ENCODE measurements around the gene NCS1.

Gene NCS1

DNA sequence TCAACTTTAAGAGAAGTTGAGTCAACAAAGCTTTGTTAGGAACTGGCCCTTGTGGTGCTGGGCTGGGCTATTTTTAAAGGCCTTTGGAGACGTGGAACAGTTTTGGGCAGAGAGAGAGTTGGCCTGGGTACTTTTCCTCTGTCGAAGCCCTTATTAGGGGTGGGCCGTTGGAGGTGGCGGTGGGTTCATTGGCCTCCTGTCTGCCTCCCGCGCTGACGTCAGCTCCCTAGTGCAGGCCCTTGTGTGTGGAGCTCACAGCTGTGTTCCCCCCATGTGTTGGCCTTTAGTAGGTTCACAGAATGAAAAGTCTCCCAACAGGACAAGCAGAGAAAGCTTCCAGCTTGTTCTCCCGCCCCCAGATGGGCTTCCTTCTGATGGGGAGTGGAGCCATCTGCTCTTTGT, 2.7 kb downstream of the NCS1 start:
- H3K4me3 ChIP-seq (ENCODE audit: low read depth, low read length), result no peak overlapping the region

DNA sequence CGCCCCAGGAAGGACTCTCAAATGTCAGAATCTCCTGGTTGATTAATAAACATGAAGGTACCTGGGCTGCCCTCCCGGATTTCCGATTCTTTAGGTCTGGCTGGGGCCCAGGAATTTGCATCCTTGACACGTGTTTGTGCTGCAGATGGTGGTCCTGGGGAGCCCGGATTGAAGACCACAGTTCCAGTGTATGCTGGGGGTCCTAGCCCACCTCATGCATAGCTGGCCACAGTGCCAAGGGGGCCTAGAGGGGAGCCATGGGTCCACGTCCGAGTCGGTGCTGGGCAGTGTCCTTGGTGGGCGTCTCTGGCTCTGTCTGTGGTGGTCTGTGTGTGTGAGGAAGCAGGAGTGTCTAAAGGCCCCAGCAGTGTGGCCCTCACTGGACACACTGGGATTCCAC, 3.2 kb downstream of the NCS1 start:
- no peak overlapping the region for H3K4me3 ChIP-seq (ENCODE audit: low read depth, low read length)

DNA sequence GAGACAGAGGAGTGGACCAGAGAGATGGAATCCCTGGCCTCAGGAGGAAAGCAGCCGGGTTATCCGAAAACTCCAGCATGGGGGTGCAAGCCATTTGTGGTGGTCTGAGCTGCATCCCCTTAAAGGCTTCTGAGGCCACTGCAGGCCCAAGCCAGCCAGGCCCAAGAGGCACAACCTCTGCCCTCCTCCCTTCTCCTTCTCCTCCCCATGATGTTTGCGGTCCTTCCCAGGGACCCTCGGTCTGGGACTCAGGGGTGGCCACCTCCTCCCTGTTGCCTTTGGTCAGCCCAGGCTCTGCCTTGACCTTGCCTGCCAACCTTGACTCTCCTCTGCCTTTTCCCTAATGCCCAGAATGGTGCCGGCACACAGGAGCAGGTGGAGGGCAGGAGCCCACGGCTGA, 4.6 kb downstream of the NCS1 start:
- no peak overlapping the region for H3K4me3 ChIP-seq (ENCODE audit: low read depth, low read length)

DNA sequence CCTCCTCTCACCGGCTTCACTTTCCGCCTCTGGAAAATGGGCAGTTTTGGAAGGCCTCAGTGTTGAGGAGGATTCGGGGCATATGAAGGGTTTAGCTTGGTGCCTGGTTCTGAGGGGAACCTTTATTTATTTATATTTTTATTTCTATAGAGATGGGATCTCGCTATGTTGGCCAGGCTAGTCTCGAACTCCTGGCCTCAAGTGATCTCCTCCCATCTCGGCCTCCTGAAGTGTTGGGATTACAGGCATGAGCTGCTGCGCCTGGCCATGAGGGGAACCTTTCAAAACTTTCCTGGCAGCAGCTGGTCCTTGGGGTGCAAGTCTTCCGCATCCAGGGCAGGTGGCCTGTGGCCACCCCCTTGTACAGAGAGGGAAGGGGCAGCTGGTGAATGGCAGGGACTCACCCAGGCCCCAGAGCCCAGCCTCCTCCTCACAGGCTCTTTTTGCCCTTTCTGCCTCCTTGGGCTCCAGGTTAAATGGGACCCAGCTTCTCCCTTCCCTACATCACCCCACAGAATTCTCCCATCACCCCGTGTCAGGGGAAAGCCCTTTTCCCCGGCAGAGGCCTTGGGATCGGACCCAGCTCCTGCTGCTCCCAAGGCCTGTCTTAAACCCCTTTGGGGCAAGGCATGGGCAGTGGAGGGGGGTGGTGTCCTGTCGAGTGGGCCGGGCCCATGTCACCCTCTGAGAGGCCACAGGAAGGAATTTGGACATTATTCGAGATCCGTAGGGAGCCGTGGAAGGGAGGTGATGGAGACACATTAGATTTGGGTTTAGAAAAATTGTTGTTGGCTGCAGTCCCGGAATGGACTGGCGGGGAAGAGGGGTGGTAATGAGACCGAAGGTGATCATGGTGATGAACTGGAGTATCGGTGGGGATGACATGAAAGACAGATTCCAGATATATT, 5.9 kb downstream of the NCS1 start:
- no peak overlapping the region for H3K4me3 ChIP-seq (ENCODE audit: low read depth, low read length)

DNA sequence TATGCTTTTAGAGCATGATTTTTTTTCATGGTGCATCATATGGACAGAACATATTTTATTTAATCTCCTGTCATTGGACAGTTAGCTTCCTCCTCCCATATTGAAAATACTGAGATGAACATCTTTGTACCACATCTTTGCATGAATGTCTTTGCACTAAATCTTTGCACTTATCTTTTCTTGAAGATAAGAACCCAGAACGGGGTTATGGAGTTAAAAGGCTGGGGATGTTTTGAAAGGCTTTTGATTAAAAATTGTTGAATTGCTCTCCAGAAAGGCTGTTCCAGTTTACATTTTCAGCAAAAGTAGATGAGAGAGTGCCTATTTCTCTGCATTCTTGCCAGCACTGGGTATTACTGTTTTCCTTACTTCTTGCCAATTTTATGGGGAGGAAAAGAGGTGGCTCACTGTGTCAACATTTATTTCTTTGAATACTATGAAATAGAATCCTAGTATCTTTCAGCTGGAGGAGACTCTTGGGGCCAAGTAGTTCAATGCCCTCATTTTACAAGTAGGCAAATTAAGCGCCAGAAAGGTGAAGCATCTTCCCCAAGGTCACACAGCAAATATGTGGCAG, 7.2 kb downstream of the NCS1 start:
- no peak overlapping the region for H3K4me3 ChIP-seq (ENCODE audit: low read depth, low read length)

DNA sequence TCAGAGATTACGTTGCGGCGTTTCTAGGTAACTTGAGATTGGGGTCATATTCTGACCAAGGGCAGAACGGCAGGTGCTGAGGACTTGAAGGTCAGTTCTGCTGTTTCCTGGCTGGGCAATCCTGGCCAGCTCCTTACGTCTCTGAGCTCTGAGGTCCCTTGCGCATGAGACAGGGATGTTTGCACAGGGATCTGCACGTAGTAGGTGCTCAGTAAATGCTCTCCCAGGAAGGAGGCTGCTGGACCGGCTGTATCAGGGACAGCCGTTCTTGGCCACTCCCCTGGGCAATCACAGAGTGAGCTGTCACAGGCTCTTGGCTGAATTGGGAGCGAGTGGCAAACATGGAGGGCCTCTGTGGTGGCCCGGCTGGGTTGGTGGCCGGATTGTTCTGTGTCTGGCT, 8.3 kb downstream of the NCS1 start:
- no peak overlapping the region for H3K4me3 ChIP-seq (ENCODE audit: low read depth, low read length)

DNA sequence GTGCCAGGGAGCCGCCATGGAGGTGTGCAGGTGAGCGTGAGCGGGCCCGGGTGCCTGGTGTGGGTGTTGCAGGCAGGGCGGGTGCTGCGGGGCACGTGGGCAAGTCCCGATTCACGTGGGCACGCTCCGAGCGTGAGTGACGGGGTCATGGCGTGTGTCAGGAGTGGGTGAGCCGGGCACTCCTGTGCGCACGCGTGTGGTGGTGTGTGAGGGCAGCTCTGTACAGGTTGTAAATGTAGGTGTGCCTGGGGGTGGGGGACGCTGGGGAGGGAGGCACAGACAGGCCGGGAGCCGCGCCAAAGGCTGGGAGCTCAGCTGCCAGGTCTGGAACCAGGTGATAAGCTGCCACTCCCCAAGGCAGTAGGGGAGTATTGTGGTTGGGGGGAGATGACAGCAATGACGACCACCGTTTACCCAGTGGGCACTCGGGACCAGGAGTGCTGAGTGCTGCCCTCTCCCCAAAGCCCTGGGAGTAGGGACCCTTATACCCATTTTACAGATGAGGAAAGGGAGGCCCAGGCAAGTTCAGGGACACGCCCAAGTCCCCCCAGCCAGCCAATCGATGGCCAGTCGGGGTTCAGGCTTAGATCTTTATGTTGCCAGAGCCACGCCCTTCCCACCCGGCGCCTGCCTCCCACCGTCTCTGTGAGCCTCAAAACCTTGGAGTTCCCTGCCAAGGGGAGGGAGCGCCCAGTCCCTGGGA, 9.6 kb downstream of the NCS1 start:
- H3K4me3 ChIP-seq (ENCODE audit: low read depth, low read length), result no peak overlapping the region

DNA sequence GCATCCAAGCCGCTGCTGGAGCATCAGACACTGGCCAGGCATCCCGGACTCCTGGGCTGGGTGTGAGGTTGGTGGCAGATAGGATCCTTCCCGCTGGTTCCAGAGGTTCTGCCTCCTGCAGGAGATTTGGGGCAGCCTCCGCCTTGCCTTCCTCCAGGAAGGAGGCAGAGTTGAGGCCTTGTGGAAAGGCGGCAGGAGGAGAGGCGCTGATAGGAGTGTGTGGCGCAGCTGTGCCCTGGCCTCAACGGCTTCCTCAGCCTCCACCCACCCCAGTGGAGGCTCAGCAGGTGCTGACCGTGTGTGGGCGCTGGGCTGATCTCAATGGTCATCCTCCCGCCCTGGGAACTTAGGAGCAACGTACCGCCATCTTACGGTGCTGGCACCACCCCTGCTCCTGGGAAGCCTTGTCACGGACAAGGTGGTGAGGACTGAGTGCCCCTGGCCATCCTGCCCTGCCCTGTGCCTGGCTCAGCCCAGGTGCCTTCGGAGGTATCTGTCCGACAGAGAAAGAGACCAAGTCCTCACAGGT, 10.2 kb downstream of the NCS1 start:
- no peak overlapping the region for H3K4me3 ChIP-seq (ENCODE audit: low read depth, low read length)

DNA sequence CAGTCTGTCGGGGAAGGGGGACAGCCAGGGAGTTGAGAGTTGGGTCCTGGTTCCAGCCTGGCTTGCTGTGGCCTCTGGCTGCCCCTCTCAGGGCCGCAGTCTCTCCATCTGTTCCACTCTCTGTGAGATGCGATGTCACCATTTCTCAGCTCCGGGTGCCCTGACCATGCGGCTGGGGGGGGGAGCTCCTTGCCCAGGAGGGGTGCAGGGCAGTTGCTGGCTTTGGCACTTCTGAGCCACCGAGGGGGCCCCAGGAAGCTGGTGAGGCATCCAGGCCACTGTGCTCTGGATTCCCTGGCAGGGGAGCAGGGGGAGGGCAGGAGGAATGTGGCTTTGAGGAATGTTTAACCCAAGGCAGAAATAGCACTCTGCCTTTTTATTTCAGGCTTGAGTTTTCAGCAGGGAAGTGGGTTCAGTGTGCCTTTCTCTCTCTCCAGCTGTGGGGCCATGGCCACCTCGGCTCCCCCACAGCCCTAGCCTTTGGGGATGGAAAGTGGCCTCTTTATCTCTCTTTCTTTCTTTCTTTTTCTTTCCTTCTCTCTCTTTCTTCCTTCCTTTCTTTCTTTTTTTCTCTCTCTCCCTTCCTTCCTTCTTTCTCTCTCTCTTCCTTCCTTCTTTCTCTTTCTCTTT, 11.0 kb downstream of the NCS1 start:
- H3K4me3 ChIP-seq (ENCODE audit: low read depth, low read length), result no peak overlapping the region

DNA sequence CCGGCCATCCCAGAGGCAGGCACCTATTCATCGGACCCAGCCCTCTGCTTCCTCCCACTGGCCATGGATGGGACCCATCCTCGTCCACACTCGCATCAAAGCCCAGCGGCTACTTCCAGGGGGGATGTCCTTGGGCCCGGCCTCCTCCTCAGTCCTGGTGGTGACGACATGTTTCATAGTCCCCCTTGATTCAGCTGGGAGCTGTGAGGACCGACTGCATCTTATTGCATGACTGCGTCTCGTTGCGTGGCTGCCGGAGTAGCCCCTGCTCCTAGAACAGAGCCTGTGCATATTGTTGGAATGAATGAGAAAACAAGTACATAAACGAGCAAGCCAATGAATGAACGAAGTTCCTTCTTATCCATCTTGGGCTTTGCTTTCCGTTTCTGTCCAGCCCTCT, 12.8 kb downstream of the NCS1 start:
- H3K4me3 ChIP-seq (ENCODE audit: low read depth, low read length), result no peak overlapping the region

DNA sequence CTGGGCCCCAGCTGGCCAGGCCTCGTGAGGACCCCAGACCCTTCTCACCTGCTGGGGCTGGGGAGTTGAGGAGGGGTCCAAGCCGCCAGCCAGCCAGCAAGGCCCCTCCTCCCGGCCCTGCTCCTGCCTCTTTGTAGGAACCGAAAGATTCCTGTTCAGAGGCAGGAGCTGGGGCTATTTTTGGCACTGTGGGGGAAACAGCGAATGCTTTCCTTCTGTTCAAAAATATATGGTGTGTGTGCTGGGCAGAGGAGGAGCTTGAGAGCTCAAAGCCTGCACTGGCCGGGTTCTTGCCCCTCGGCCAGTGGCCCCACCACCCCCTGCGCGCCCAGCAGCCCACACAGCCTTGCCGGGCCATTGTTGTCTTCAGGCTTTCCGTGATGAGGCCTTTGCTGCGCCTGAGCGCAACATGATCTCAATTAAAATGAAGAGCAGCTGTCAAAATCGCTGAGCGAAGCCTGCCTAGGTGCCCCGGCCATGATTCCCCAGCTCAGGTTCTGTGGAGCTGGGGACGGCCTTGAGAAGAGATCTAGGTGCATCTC, 13.4 kb downstream of the NCS1 start:
- no peak overlapping the region for H3K4me3 ChIP-seq (ENCODE audit: low read depth, low read length)

DNA sequence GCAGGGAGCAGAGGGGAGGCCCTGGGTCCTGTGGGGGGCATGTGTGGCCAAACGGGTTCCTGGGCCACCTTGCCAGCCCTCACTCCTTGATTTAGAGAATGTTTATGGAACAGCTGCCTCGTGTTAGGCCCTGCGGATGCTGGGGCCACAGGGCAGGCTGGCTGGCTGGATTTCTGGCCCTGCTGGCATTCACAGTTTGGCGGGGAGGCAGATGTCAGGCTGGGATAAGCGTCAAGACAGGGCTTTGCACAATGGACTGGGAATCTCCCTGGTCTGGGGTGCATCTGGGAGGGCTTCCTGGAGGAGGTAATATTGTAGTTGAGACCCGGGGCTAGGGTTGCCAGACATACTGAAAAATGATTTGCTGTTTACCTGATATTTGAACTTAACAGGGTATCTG, 13.8 kb downstream of the NCS1 start:
- no peak overlapping the region for H3K4me3 ChIP-seq (ENCODE audit: low read depth, low read length)

DNA sequence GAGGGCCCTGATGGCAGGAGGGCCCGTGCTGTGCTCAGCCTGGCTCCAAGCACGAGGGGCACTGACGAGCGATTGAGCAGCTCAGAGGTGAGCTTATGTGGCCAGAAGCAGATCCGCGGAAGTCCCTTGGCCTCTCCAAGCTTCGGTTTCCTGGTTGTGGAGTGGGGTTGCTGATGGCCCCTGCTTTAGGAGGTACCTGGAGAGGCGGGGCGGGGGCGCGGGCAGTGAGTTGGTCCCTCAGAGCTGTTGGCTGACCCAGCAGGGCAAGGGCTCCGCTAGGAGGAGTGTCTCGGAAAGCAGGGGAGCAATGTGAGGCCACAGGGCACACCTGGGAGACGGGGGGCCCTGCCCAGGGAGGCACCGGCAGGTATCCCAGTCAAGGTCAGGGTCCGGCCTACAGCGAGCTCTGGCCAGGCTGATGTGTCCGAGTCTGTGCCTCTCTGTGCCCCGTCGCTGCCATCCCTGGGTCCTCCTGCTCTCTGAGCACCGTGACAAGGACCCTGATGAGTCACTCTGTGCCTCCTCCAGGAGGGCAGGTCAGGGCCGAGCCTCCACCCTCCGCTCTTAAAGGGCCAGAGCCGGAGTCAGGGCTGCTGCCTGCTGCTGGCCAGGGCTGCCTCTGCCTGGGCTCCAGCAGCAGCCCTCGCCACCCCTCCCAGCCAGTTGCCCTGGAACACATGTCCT, 14.8 kb downstream of the NCS1 start:
- no peak overlapping the region for H3K4me3 ChIP-seq (ENCODE audit: low read depth, low read length)

DNA sequence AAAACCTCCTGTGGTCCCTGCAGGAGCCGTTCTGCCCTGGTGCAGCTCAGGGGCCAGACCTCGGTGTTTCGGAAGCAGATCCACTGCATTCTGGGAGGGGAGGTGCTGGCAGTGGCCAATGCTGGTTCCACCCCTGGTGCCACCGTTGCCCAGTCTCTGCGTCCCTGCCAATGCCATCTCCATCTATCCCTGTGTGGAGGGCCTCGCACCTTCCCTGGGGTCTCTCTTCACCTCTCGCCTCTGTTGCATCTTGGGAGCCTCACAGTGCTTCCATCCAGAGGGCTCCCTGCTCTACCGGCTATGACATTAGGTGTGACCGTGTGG, 15.3 kb downstream of the NCS1 start:
- H3K4me3 ChIP-seq (ENCODE audit: low read depth, low read length), result no peak overlapping the region

DNA sequence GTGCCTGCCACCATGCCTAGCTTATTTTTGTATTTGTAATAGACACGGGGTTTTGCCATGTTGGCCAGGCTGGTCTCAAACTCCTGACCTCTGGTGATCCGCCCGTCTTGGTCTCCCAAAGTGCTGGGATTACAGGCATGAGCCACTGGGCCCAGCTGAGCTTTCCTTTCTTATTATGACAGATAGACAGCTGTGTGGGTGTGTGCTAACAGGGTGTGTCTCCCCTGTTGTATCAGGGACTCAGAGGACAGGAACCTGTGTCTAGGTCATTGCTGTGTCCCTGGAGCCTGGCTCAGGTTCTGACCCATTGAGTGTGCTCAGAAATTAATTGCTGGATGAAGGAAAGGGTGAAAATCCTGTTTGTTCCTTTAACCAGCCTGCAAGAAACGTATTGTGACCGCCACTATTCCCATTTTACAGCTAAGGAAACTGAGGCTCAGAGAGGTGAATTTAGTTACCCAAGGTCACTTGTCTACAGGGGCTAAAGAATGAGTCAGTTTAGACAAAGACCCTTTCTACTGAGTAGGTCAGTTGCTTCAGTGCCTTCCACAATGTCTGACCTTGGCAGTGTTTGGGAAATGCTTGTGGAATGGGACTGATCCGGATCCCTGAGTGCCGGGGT, 16.8 kb downstream of the NCS1 start:
- no peak overlapping the region for H3K4me3 ChIP-seq (ENCODE audit: low read depth, low read length)

DNA sequence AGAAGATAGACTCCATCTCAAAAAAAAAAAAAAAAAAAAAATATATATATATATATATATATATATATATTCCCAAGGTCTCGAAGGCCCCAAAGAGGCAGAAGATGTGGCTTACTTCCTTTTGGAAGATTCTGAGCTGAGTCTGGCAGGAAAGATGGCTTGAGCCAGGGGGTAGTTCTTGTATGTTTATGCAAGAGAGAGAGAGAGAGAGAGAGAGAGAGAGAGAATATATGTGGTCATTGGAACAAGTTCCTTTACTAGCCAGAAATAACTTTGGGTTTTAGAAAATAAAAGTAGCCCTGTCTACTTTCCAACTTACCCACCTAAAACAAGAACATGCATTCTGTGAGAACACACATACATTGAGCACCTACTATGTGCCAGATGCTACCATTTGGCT, 17.6 kb downstream of the NCS1 start:
- H3K4me3 ChIP-seq (ENCODE audit: low read depth, low read length), result no peak overlapping the region

DNA sequence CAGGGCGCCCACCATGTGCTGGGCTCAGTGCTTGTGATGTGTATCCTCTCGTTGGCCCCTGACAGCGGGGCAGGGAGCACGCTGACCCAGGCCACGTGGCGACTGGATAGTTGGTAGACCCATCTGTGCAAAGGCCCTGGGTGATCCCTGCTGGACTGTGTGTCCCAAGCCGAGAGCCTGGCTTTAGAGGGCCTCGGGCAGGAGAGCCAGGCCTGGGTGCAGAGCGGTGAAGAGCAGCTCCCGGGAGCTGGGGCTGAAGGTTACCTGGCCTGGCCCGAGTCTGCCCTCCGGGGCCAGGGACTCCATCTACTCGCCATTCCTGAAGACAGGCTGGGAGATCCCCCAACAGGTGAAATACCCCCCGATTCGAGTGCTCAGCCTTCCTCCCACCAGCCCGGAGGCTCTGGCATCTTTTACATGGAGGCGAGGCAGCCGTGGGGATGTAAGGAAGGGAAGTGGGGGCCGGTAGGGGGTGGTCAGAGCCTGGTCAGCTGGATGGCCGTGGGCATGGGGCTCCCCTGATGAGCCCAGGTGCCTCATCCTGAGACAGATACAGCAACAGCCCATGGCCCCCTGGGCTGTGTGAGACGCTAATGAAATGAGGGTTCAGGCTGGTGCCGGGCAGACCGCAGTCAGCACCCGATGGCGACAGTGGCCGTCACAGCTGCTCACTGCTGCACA, 19.0 kb downstream of the NCS1 start:
- no peak overlapping the region for H3K4me3 ChIP-seq (ENCODE audit: low read depth, low read length)

DNA sequence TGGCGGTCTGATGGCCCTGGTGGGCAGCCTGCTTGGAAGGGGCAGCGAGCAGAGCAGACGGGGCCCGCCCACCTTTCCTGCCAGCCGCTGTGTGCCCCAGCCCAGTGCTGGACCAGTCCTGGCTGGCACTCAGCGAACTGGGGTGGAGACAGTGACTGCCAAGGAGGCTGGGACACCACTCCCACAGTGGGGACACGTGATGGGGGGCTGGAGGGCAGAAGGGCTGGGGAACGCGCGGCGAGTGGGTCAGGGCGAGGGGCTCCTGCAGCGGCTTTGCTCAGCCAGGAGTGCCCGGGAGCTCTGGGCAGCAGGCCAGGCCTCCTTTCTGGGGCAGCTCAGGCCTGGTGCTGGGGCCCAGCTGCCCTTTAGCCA, 19.5 kb downstream of the NCS1 start:
- H3K4me3 ChIP-seq (ENCODE audit: low read depth, low read length), result no peak overlapping the region

DNA sequence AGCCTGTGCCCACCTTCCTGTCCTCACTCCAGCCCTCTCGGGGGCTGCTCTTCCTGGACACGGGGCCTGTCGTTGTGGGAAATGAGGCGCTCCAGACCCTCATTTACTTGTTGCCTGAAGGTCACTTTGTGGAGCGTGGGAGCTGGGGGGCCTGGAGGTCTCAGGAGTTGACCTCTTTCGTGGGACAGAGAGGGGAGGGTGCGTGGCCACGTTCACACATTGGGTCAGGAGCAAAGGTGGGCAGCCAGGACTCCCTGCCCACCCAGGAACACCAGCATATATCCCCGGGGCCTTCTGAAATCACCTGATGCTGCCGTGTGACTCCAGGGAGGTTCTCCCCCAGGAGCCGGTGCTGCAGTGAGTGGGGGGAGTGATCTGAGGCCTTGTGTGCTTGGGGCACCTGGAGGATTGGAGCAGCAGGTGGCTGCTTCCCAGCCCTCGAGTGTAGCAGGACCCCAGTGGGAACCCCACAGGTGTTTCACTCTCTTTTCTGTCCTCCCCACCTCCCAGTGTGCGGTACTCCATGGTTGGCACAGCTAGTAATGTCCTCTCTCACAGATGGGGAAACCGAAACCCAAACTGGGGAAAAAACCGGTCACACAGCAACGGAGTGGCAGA, 20.3 kb downstream of the NCS1 start:
- no peak overlapping the region for H3K4me3 ChIP-seq (ENCODE audit: low read depth, low read length)
